Measurements from ENCODE around the gene COL1A2. TPM values are rescaled to one million over a fixed set of nuclear protein-coding genes. Genes with fewer than 3 reads are reported as not detected.

COL1A2 gene
- total RNA-seq, 4 donors from 2014 or later, result 59.1 to 10,885 (median 259) TPM

DNA sequence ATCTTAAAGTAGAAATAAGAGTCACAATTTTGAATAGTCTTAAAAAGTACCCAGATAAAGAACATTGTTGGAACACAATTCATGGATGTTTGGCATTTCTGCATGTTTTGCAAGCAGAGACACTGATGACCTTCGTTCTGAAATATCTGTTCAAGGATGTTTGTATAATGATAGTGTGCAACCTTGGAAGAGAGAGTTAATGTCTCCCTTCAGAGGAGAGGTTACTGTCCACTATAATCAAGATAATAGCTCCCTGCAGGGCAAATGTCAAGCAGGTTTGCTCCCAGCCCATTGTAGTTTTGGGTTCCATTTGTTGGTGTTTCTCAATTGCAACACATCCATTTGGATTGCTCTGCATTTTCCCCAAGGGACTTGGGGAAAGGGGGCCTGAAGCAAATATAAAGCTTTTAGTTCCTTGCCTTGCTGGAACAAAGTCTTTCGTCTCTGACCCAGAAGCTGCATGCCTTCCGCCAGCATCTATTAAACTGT lies 45.2 kb downstream of the COL1A2 start:
- Histone ChIP-seq H3K9me3 (no peaks in the 10 kb centered on the region), H3K36me3 (no peaks in the 10 kb centered on the region), H3K27me3 (no peaks in the 10 kb centered on the region), H3K27ac (no peak overlapping the region), H3K4me1 (no peaks in the 10 kb centered on the region), H3K4me3 (no peak overlapping the region)
- TF ChIP-seq POLR2A (IDR thresholded peaks at IDR 0.05), result no peak
- TF ChIP-seq, protein P1, sequence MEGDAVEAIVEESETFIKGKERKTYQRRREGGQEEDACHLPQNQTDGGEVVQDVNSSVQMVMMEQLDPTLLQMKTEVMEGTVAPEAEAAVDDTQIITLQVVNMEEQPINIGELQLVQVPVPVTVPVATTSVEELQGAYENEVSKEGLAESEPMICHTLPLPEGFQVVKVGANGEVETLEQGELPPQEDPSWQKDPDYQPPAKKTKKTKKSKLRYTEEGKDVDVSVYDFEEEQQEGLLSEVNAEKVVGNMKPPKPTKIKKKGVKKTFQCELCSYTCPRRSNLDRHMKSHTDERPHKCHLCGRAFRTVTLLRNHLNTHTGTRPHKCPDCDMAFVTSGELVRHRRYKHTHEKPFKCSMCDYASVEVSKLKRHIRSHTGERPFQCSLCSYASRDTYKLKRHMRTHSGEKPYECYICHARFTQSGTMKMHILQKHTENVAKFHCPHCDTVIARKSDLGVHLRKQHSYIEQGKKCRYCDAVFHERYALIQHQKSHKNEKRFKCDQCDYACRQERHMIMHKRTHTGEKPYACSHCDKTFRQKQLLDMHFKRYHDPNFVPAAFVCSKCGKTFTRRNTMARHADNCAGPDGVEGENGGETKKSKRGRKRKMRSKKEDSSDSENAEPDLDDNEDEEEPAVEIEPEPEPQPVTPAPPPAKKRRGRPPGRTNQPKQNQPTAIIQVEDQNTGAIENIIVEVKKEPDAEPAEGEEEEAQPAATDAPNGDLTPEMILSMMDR (IDR thresholded peaks at IDR 0.05), result no peak
- intact Hi-C loops (cut with DNase I; ENCODE audit: low total_unique reads), result loop anchor here (5.0 kb wide), 1 partner anchor 148 kb away; no protein-coding TSS in a partner anchor
- no peak for DNase-seq

DNA sequence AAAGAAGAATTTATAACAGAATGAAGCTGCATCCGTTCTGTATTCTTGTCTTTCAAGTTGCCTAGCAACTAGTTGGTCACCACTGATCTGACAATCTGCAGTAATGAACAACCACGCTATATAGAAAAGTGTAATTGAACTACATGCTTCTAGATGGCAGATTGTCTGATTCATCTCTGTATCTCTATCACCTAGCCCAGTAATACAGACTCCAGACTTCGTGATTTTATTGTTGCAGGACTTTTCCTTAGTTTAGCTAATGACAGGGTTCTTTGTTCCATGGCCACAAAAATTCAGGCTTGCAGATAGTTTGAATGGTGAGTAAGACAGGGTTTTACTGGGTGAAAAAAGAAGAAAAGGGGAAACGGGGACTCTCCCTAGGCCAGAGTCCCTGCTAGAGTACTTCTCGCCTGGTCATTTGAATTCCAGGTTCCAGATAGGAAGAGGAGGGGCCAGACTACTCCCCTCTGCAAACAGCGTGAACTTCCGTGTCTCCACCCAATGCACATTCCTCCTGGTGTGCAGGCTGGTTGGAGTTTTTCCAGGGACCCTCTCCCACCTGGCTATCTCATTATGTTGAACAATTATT lies 45.9 kb downstream of the COL1A2 start:
- intact Hi-C loops (cut with DNase I; ENCODE audit: low total_unique reads), result no loop called here
- no peaks in the 10 kb centered on the region for H3K36me3 ChIP-seq
- no peaks in the 10 kb centered on the region for H3K9me3 ChIP-seq
- TF ChIP-seq POLR2A (IDR thresholded peaks at IDR 0.05), result no peak
- TF ChIP-seq, protein P1 (IDR thresholded peaks at IDR 0.05), result no peak
- no peak for DNase-seq
- no peak overlapping the region for H3K27ac ChIP-seq
- H3K4me1 ChIP-seq, result no peaks in the 10 kb centered on the region
- no peak overlapping the region for H3K4me3 ChIP-seq
- no peaks in the 10 kb centered on the region for H3K27me3 ChIP-seq

DNA sequence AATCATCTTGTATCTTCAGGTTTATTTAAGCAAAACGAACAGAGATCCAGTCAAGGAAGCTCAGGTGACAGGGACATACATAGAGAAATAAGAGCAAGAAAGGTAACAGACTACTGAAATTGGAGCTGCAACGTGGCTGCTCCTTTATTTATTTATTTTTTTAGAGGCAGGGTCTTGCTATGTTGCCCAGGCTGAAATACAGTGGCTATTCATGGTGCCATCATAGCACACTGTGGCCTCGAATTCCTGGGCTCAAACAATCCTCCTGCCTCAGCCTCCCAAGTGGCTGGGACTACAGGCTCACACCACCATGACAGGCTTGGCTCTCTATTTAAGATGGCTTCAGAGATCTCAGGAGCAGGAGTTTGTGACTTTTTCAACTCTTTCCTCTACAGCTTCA lies 46.4 kb downstream of the COL1A2 start:
- H3K9me3 ChIP-seq, result no peaks in the 10 kb centered on the region
- no peak overlapping the region for H3K4me3 ChIP-seq
- intact Hi-C loops (cut with DNase I; ENCODE audit: low total_unique reads), result no loop called here
- no peaks in the 10 kb centered on the region for H3K4me1 ChIP-seq
- H3K36me3 ChIP-seq, result no peaks in the 10 kb centered on the region
- H3K27ac ChIP-seq, result no peak overlapping the region
- no peak for DNase-seq
- no peaks in the 10 kb centered on the region for H3K27me3 ChIP-seq
- TF ChIP-seq POLR2A (IDR thresholded peaks at IDR 0.05), result no peak
- TF ChIP-seq, protein P1 (IDR thresholded peaks at IDR 0.05), result no peak

DNA sequence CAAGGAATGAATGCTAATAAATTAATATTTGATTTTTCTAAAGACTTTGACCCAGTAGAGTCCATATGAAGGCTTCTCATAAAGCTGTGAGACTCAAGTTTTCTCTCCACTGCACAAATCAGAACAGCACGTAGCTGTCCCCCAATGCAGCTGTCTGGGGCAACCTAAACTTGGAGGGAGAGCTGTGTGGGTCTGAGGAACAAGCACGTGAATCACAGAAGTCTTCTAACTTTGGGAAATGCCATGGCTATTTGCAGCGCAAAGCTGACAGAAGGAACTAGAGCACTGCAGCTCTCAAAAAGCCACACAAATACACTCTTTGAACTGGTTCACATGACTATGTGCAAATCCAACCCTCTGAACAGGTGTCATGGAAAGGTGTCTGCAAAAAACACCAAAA lies 47.9 kb downstream of the COL1A2 start:
- H3K4me1 ChIP-seq, result no peaks in the 10 kb centered on the region
- TF ChIP-seq POLR2A (IDR thresholded peaks at IDR 0.05), result no peak
- intact Hi-C loops (cut with DNase I; ENCODE audit: low total_unique reads), result no loop called here

DNA sequence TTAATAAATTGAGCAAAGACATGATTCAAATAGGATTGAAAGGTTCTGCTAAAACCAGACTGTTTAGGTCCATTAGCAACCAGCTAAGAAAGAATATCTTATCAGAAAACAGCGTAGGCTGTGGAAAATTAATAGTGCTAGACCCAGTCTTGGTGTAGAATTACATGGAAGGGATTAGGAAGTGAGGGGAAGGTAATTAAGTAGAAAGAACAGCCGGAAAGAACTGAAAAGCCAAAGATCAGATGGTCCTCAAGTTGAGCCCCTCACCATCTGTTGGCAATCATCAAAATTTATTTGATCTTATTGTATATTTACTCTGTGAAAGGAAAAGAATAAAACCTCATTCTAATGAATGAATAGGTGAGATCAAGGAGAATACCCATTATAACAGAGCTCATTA lies 50.1 kb downstream of the COL1A2 start:
- Histone ChIP-seq H3K4me3 (no peak overlapping the region), H3K36me3 (peaks cover 0 to 2% of the 10 kb centered on the region in 2 donors), H3K4me1 (no peaks in the 10 kb centered on the region), H3K27ac (no peak overlapping the region), H3K27me3 (no peaks in the 10 kb centered on the region), H3K9me3 (no peaks in the 10 kb centered on the region)
- TF ChIP-seq POLR2A (IDR thresholded peaks at IDR 0.05), result no peak
- TF ChIP-seq, protein P1 (IDR thresholded peaks at IDR 0.05), result no peak
- intact Hi-C loops (cut with DNase I; ENCODE audit: low total_unique reads), result no loop called here
- DNase-seq, result no peak

More for the DNA sequence above, 47.9 kb downstream of the COL1A2 start:
- no peaks in the 10 kb centered on the region for H3K36me3 ChIP-seq
- H3K4me3 ChIP-seq, result no peak overlapping the region
- DNase-seq, result no peak
- H3K9me3 ChIP-seq, result no peaks in the 10 kb centered on the region
- no peaks in the 10 kb centered on the region for H3K27me3 ChIP-seq
- H3K27ac ChIP-seq, result no peak overlapping the region
